K562 (cell line): ENCODE results near the gene PHF10. TPM values are rescaled to one million over a fixed set of nuclear protein-coding genes. Genes with fewer than 3 reads are reported as not detected.

Source experiments
- BCOR ChIP-seq: fragments of 450-650 bp; IDR thresholded peaks from 2 replicates; pipeline ENCODE4 v1.6.1; 2016
- CBFB ChIP-seq: sonication (generic); formaldehyde crosslinking; IDR thresholded peaks from 2 replicates; pipeline ENCODE4 v1.4.0; 2020; ENCODE audit warnings: mild to moderate bottlenecking, missing genetic modification reagents
- CHD1 ChIP-seq: fragments of 200-600 bp; sonication (generic); IDR thresholded peaks from one replicate; pipeline ENCODE4 v1.6.1; 2012; ENCODE audit warnings: mild to moderate bottlenecking, moderate library complexity, low read length, inconsistent platforms
- HMG20B ChIP-seq: fragments of 250-450 bp; sonication (Bioruptor Pico); IDR thresholded peaks from 2 replicates; pipeline ENCODE4 v1.5.0; 2021; ENCODE audit warnings: mild to moderate bottlenecking
- LEF1 ChIP-seq: fragments of 450-650 bp; IDR thresholded peaks from 2 replicates; pipeline ENCODE4 v1.6.1; 2016; ENCODE audit warnings: mild to moderate bottlenecking
- MIER1 ChIP-seq: fragments of 450-650 bp; IDR thresholded peaks from 2 replicates; pipeline ENCODE4 v1.6.1; 2016; ENCODE audit warnings: antibody characterized with exemption, mild to moderate bottlenecking, low read depth
- MYC ChIP-seq, 2 experiments: fragments of 250-450 bp in 1 of 2; sonication (Bioruptor Pico) in 1 of 2; IDR thresholded peaks; 2 replicates each; pipeline versions ENCODE4 v1.5.1 to v1.6.1; 2012 to 2021; ENCODE audit warnings: low read depth in 2 of 2, borderline replicate concordance in 1 of 2, improper control_type of control experiment in 1 of 2, low read length in 1 of 2, mild to moderate bottlenecking in 1 of 2, moderate library complexity in 1 of 2
- PHF20 ChIP-seq: fragments of 450-650 bp; IDR thresholded peaks from 2 replicates; pipeline ENCODE4 v1.6.1; 2018; ENCODE audit not compliant: partially characterized antibody
- PKNOX1 ChIP-seq: fragments of 450-650 bp; IDR thresholded peaks from 2 replicates; pipeline ENCODE4 v1.6.1; 2016
- TAF1 ChIP-seq: IDR thresholded peaks from 2 replicates; pipeline ENCODE4 v1.6.1; 2011; ENCODE audit warnings: mild to moderate bottlenecking, low read length, moderate library complexity; ENCODE audit not compliant: insufficient read depth, control insufficient read depth, severe bottlenecking; ENCODE audit errors: extremely low read depth
- TBL1XR1 ChIP-seq, 2 experiments: IDR thresholded peaks; 2 replicates each; pipeline ENCODE4 v1.6.1; 2012; ENCODE audit warnings: improper control_type of control experiment in 2 of 2, low read length in 2 of 2, mild to moderate bottlenecking in 1 of 2
- ZBTB11 ChIP-seq, 3 experiments: fragments of 200-800 bp in 1 of 3; fragments of 250-450 bp in 1 of 3; fragments of 450-650 bp in 1 of 3; sonication (Bioruptor Pico) in 1 of 3; sonication (Bioruptor generic) in 1 of 3; formaldehyde crosslinking in 1 of 3; IDR thresholded peaks; 2 replicates each; pipeline versions ENCODE4 v1.6.1 to v1.8.0; 2016 to 2022; ENCODE audit warnings: mild to moderate bottlenecking in 2 of 3, missing genetic modification characterization in 2 of 3, missing compliant biosample characterization in 1 of 3, moderate library complexity in 1 of 3
- ZBTB33 ChIP-seq: sonication (generic); formaldehyde crosslinking; IDR thresholded peaks from 2 replicates; pipeline ENCODE4 v1.8.1; 2023; ENCODE audit warnings: mild to moderate bottlenecking, missing genetic modification reagents
- ZC3H4 ChIP-seq: sonication (generic); formaldehyde crosslinking; IDR thresholded peaks from 2 replicates; pipeline ENCODE4 v1.9.0; 2021; ENCODE audit warnings: missing genetic modification reagents, borderline replicate concordance
- ZFP36 ChIP-seq: fragments of 150-350 bp; IDR thresholded peaks from 2 replicates; pipeline ENCODE4 v1.6.1; 2018; ENCODE audit warnings: low read length, low read depth; ENCODE audit not compliant: partially characterized antibody
- ZFX ChIP-seq: sonication (generic); formaldehyde crosslinking; IDR thresholded peaks from 2 replicates; pipeline ENCODE4 v1.8.0; 2022; ENCODE audit warnings: mild to moderate bottlenecking, missing genetic modification reagents, moderate library complexity
- ZKSCAN3 ChIP-seq: fragments of 250-450 bp; sonication (Bioruptor Pico); IDR thresholded peaks from 2 replicates; pipeline ENCODE4 v1.4.0; 2020
- ZNF133 ChIP-seq: fragments of 250-450 bp; sonication (Bioruptor Pico); IDR thresholded peaks from 2 replicates; pipeline ENCODE4 v1.4.0; 2020; ENCODE audit warnings: mild to moderate bottlenecking
- ZNF384 ChIP-seq: IDR thresholded peaks from 2 replicates; pipeline ENCODE4 v1.6.1; 2012; ENCODE audit warnings: low read depth, low read length, improper control_type of control experiment
- ZNF445 ChIP-seq: fragments of 250-450 bp; sonication (Bioruptor Pico); IDR thresholded peaks from 2 replicates; pipeline ENCODE4 v1.4.0; 2020; ENCODE audit warnings: low read depth, mild to moderate bottlenecking, moderate library complexity
- ZSCAN29 ChIP-seq: fragments of 450-650 bp; IDR thresholded peaks from 2 replicates; pipeline ENCODE4 v1.6.1; 2017
- polyA plus RNA-seq, 8 experiments: library from polyadenylated mRNA; depleted of rRNA in 4 of 8; stranded (reverse) in 5 of 8; unstranded in 3 of 8; fragments of >200 nt; fragmentation: Nextera tagmentation in 2 of 8; fragmentation: Illumina TruSeq in 1 of 8; extraction: Ambion mirVana in 2 of 8; extraction: Trizol in 1 of 8; gene quantifications; 2 replicates each; pipeline versions ENCODE4 v1.2.1 to v1.2.3, GENCODE V29; 2011 to 2014; ENCODE audit warnings: inconsistent platforms in 1 of 8, missing spikeins in 1 of 8
- total RNA-seq, 7 experiments: library from RNA; depleted of rRNA in 6 of 7; stranded (reverse); fragments of >200 nt in 6 of 7; fragmentation: Illumina TruSeq in 2 of 7; extraction: Trizol in 2 of 7; gene quantifications; 2 replicates each; pipeline versions ENCODE4 v1.2.1 to v1.2.3, GENCODE V29; 2011 to 2021; ENCODE audit warnings: low replicate concordance in 1 of 7

PHF10 gene
- total and polyA plus RNA-seq, 9 of the 15 experiments (the other 6 are each of a cell fraction or from before 2014, with no cell fraction given), result 23.9 to 88.9 (median 46.0) TPM

GRCh38 chr6:169723200-169723909 is 945 bp downstream of the PHF10 start (continued):
- TF ChIP-seq ZNF133 (CRISPR knock-in tag) (no peak), TBL1XR1 (IDR thresholded peaks at IDR 0.05; ENCODE audit: low read length in 2 of 2) (0 out of 4 replicates have a peak, but pooled peaks of 1 of the 2 experiments have one; percentile 3), ZNF445 (CRISPR knock-in tag) (no peak), HMG20B (no peak), LEF1 (peak; percentile 23; the same call in 1 of the 2 replicates), ZFP36 (peak; percentile 33), PHF20 (peak; percentile 21), BCOR (no peak), MIER1 (peak; percentile 64), ZNF384 (no peak), TAF1 (peak; percentile 48), ZKSCAN3 (CRISPR knock-in tag) (no peak), ZFX (CRISPR knock-in tag) (peak; percentile 86), ZBTB33 (CRISPR knock-in tag) (no peak), ZBTB11 (CRISPR knock-in tag; IDR thresholded peaks at IDR 0.05) (no peak), CBFB (CRISPR knock-in tag) (no peak), ZC3H4 (CRISPR knock-in tag) (no peak), PKNOX1 (no peak), MYC (IDR thresholded peaks at IDR 0.05; ENCODE audit: low read depth, low read length) (peak; percentile 45; the same call in 1 of the 2 replicates), MYC (CRISPR knock-in tag; IDR thresholded peaks at IDR 0.05; ENCODE audit: borderline replicate concordance, low read depth) (no peak), ZSCAN29 (peak; percentile 38; the same call in 1 of the 2 replicates), CHD1 (peak; percentile 88)
